Memory B cell (primary cell): ENCODE results near the gene ZBTB7C.

Experiments used
- ATAC-seq: fragments of 150-1000 bp; cut with Tn5 transposase; 2 replicates; pipeline ENCODE4 v1.10.0; 2021; ENCODE audit warnings: low read depth, mild to moderate bottlenecking, moderate library complexity
- DNase-seq, 2 donors: peaks; one replicate each; pipeline ENCODE4 v3.0.0; 2022; ENCODE audit warnings: low spot score in 2 of 2
- H3K27ac Mint-ChIP-seq: one replicate; pipeline ENCODE4 v1.8.0; 2022; ENCODE audit warnings: mild to moderate bottlenecking, moderate library complexity, mixed read lengths
- H3K27me3 Mint-ChIP-seq: one replicate; pipeline ENCODE4 v1.8.0; 2022; ENCODE audit warnings: mixed read lengths
- H3K36me3 Mint-ChIP-seq: one replicate; pipeline ENCODE4 v1.8.0; 2022; ENCODE audit warnings: mild to moderate bottlenecking, mixed read lengths
- H3K4me1 Mint-ChIP-seq: one replicate; pipeline ENCODE4 v1.8.0; 2022; ENCODE audit warnings: mixed read lengths
- H3K4me3 Mint-ChIP-seq: one replicate; pipeline ENCODE4 v1.8.0; 2022; ENCODE audit warnings: mild to moderate bottlenecking, moderate library complexity, mixed read lengths
- H3K9me3 Mint-ChIP-seq: one replicate; pipeline ENCODE4 v1.8.0; 2022; ENCODE audit warnings: mixed read lengths

ZBTB7C gene

GRCh38 chr18:48408727-48409590 is at the start of gene ZBTB7C:
TSS of gene ZBTB7C (minus strand) at chr18:48409383.
- peak; percentile 31 for ATAC-seq
- Mint-ChIP-seq H3K27ac (no peak within 1 kb of the TSS), H3K4me1 (peaks cover 2% of the 10 kb centered on the region), H3K9me3 (peaks cover 4% of the 10 kb centered on the region), H3K36me3 (no peaks in the 10 kb centered on the region), H3K4me3 (peak within 1 kb of the TSS; percentile 66), H3K27me3 (peaks cover 19% of the 10 kb centered on the region)
- DNase-seq = peak in 1 of 2 donors; percentile 21

- Mint-ChIP-seq H3K4me3 (no peak overlapping the region), H3K27me3 (peaks cover 7% of the 10 kb centered on the region), H3K36me3 (no peaks in the 10 kb centered on the region), H3K9me3 (no peaks in the 10 kb centered on the region), H3K27ac (no peak overlapping the region), H3K4me1 (no peaks in the 10 kb centered on the region)
- no peak for DNase-seq
- no peak for ATAC-seq
Measured at GRCh38 chr18:48456838-48457237, 47.7 kb upstream of the ZBTB7C start.

GRCh38 chr18:48455555-48456478 is 46.6 kb upstream of the ZBTB7C start:
- ATAC-seq (no peak), DNase-seq (no peak)
- no peak overlapping the region for H3K4me3 Mint-ChIP-seq
- no peaks in the 10 kb centered on the region for H3K36me3 Mint-ChIP-seq
- H3K27ac Mint-ChIP-seq = no peak overlapping the region
- no peaks in the 10 kb centered on the region for H3K9me3 Mint-ChIP-seq
- H3K27me3 Mint-ChIP-seq = peaks cover 7% of the 10 kb centered on the region
- no peaks in the 10 kb centered on the region for H3K4me1 Mint-ChIP-seq

- DNase-seq = no peak
- H3K4me1 Mint-ChIP-seq = no peaks in the 10 kb centered on the region
- peaks cover 9% of the 10 kb centered on the region for H3K27me3 Mint-ChIP-seq
- ATAC-seq = no peak
- no peaks in the 10 kb centered on the region for H3K9me3 Mint-ChIP-seq
- H3K27ac Mint-ChIP-seq = no peak overlapping the region
- no peak overlapping the region for H3K4me3 Mint-ChIP-seq
- H3K36me3 Mint-ChIP-seq = no peaks in the 10 kb centered on the region
Measured at GRCh38 chr18:48454261-48454757, 45.1 kb upstream of the ZBTB7C start.

GRCh38 chr18:48453330-48454066 is 44.3 kb upstream of the ZBTB7C start:
- H3K9me3 Mint-ChIP-seq = no peaks in the 10 kb centered on the region
- no peaks in the 10 kb centered on the region for H3K4me1 Mint-ChIP-seq
- no peak overlapping the region for H3K4me3 Mint-ChIP-seq
- H3K27me3 Mint-ChIP-seq = peaks cover 11% of the 10 kb centered on the region
- ATAC-seq = no peak
- no peak overlapping the region for H3K27ac Mint-ChIP-seq
- DNase-seq = no peak
- no peaks in the 10 kb centered on the region for H3K36me3 Mint-ChIP-seq

- no peaks in the 10 kb centered on the region for H3K4me1 Mint-ChIP-seq
- H3K9me3 Mint-ChIP-seq = no peaks in the 10 kb centered on the region
- no peak overlapping the region for H3K27ac Mint-ChIP-seq
- H3K36me3 Mint-ChIP-seq = no peaks in the 10 kb centered on the region
- H3K27me3 Mint-ChIP-seq = peaks cover 13% of the 10 kb centered on the region
- ATAC-seq (no peak), DNase-seq (no peak)
- H3K4me3 Mint-ChIP-seq = no peak overlapping the region
Measured at GRCh38 chr18:48452861-48453323, 43.7 kb upstream of the ZBTB7C start.

GRCh38 chr18:48450685-48451084 is 41.5 kb upstream of the ZBTB7C start:
- Mint-ChIP-seq H3K27ac (no peak overlapping the region), H3K27me3 (peaks cover 11% of the 10 kb centered on the region), H3K4me3 (no peak overlapping the region), H3K4me1 (peaks cover 2% of the 10 kb centered on the region), H3K36me3 (no peaks in the 10 kb centered on the region), H3K9me3 (no peaks in the 10 kb centered on the region)
- ATAC-seq (no peak), DNase-seq (no peak)

- Mint-ChIP-seq H3K4me1 (peaks cover 2% of the 10 kb centered on the region), H3K27ac (no peak overlapping the region), H3K36me3 (no peaks in the 10 kb centered on the region), H3K27me3 (peaks cover 7% of the 10 kb centered on the region), H3K9me3 (no peaks in the 10 kb centered on the region), H3K4me3 (no peak overlapping the region)
- peak; percentile 82 for ATAC-seq
- peak; percentile 32 to 44 for DNase-seq
Measured at GRCh38 chr18:48446582-48447225, 37.5 kb upstream of the ZBTB7C start.

GRCh38 chr18:48445540-48445939 is 36.4 kb upstream of the ZBTB7C start:
- DNase-seq (peak; percentile 48 to 49), ATAC-seq (peak; percentile 64)
- Mint-ChIP-seq H3K36me3 (no peaks in the 10 kb centered on the region), H3K4me1 (peaks cover 2% of the 10 kb centered on the region), H3K27me3 (peaks cover 5% of the 10 kb centered on the region), H3K27ac (no peak overlapping the region), H3K4me3 (no peak overlapping the region), H3K9me3 (no peaks in the 10 kb centered on the region)

GRCh38 chr18:48442761-48443160 is 33.6 kb upstream of the ZBTB7C start:
- Mint-ChIP-seq H3K4me3 (no peak overlapping the region), H3K27me3 (peaks cover 7% of the 10 kb centered on the region), H3K9me3 (no peaks in the 10 kb centered on the region), H3K27ac (no peak overlapping the region), H3K36me3 (no peaks in the 10 kb centered on the region), H3K4me1 (peaks cover 2% of the 10 kb centered on the region)
- no peak for DNase-seq
- ATAC-seq = no peak

GRCh38 chr18:48441405-48441881 is 32.3 kb upstream of the ZBTB7C start:
- no peak overlapping the region for H3K4me3 Mint-ChIP-seq
- H3K36me3 Mint-ChIP-seq = no peaks in the 10 kb centered on the region
- H3K4me1 Mint-ChIP-seq = no peaks in the 10 kb centered on the region
- H3K27ac Mint-ChIP-seq = no peak overlapping the region
- ATAC-seq = no peak
- H3K27me3 Mint-ChIP-seq = peaks cover 11% of the 10 kb centered on the region
- H3K9me3 Mint-ChIP-seq = no peaks in the 10 kb centered on the region
- DNase-seq = no peak

- H3K9me3 Mint-ChIP-seq = no peaks in the 10 kb centered on the region
- DNase-seq = no peak
- no peaks in the 10 kb centered on the region for H3K4me1 Mint-ChIP-seq
- no peaks in the 10 kb centered on the region for H3K36me3 Mint-ChIP-seq
- H3K27ac Mint-ChIP-seq = no peak overlapping the region
- H3K4me3 Mint-ChIP-seq = no peak overlapping the region
- peaks cover 11% of the 10 kb centered on the region for H3K27me3 Mint-ChIP-seq
- no peak for ATAC-seq
Measured at GRCh38 chr18:48440924-48441323, 31.7 kb upstream of the ZBTB7C start.

GRCh38 chr18:48436907-48437306 is 27.7 kb upstream of the ZBTB7C start:
- Mint-ChIP-seq H3K36me3 (no peaks in the 10 kb centered on the region), H3K4me3 (no peak overlapping the region), H3K27me3 (peaks cover 12% of the 10 kb centered on the region), H3K4me1 (no peaks in the 10 kb centered on the region), H3K9me3 (peaks cover 2% of the 10 kb centered on the region), H3K27ac (no peak overlapping the region)
- DNase-seq (no peak), ATAC-seq (no peak)
